ENCODE results near the gene AVL9. TPM values are rescaled to one million over a fixed set of nuclear protein-coding genes. Genes with fewer than 3 reads are reported as not detected.
A peak's percentile ranks its signal among the peaks of the same experiment; 100 is the strongest.

The AVL9 gene
- total RNA-seq, 2 experiments from 2014 or later: 35.9 to 42.2 TPM

DNA sequence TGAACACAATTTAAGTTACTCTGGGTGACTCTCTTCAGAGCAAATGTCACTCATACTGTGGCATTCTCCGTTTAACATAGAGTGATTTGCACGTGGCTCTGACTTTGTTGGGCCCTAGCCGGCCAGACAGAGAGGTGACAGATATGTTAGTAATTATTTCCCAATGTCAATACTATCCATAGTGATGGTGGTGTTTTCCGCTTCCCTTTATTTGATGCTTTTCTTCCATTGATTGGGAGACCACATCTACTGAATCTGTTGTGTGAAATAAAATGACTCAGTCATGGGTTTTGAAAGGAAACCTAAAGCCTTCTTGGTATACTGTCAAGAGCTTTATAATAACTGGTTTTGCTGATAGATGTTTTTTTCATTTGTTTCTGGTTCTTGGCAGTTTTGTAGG is 7.4 kb downstream of the AVL9 start:
- Mint-ChIP-seq H3K27me3 (no peaks in the 10 kb centered on the region), H3K4me3 (peak overlapping the region; percentile 31), H3K9me3 (peaks cover 3% of the 10 kb centered on the region), H3K36me3 (peaks cover 25% of the 10 kb centered on the region), H3K27ac (peak overlapping the region; percentile 33), H3K4me1 (peaks cover 35% of the 10 kb centered on the region)
- POLR2A ChIA-PET: no interaction called here
- DNase-seq: no peak
- peak; percentile 31 for ATAC-seq (ENCODE audit: low read depth)

DNA sequence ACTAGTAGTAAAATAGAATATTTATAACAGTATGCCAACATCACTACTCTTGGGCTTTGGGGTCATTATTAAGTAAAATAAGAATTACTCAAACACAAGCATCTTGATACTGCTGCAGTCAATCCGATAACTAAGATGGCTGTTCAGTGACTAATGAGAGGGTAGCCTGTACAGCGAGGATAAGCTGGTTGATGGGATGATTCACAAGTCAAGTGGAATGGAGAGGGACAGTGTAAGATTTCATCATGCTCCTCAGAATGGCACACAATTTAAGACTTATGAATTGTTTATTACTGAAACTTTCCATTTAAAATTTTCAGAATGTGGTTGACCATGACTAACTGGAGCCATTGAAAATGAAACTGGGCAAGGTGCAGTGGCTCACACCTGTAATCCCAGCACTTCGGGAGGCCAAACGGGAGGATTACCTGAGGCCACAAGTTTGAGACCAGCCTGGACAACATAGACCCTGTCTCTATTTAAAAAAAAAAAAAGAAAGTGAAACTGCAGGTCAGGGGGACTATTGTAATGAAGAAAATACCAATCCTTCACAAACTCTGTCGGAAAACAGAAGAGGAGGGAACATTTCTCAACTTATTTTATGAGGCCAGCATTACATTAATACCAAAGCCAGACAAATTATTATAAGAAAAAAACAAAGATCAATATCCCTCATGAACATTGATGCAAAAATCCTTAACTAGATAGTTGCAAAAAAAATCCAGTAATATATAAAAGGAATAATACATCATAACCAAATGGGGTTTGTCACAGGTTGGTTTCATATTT is 11.2 kb downstream of the AVL9 start:
- Mint-ChIP-seq H3K4me3 (peak overlapping the region; percentile 70), H3K36me3 (peaks cover 25% of the 10 kb centered on the region), H3K9me3 (no peaks in the 10 kb centered on the region), H3K4me1 (peaks cover 18% of the 10 kb centered on the region), H3K27me3 (no peaks in the 10 kb centered on the region), H3K27ac (peak overlapping the region; percentile 68)
- ATAC-seq (ENCODE audit: low read depth) (peak; percentile 81), DNase-seq (no peak)
- POLR2A ChIA-PET: interaction anchor here (0.7 to 1.6 kb wide), 2 partner anchors 11 to 38 kb away, joined by 3 to 8 read pairs; partner anchors contain the start of gene AVL9

DNA sequence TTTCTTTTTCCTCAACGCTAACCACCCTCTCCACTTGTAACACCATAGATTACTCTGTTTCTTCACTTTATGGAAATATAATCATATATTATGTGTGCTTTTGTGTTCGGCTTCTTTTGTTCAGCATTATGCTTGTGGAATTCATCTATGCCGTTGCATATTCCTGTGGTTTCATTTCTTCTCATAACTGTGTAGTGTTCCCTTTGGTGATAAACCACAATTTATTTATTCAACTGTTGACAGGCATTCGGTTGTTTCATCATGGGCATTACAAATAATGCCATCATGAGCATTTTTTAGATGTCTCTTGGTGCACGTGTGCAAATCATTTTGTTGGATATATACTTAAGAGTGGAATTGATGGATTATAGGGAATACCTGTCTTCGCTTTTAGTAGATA is 12.1 kb downstream of the AVL9 start:
- peaks cover 16% of the 10 kb centered on the region for H3K4me1 Mint-ChIP-seq
- no peak overlapping the region for H3K4me3 Mint-ChIP-seq
- H3K27me3 Mint-ChIP-seq: no peaks in the 10 kb centered on the region
- ATAC-seq (ENCODE audit: low read depth) (no peak), DNase-seq (no peak)
- POLR2A ChIA-PET: no interaction called here
- H3K9me3 Mint-ChIP-seq: no peaks in the 10 kb centered on the region
- no peak overlapping the region for H3K27ac Mint-ChIP-seq
- H3K36me3 Mint-ChIP-seq: peaks cover 26% of the 10 kb centered on the region

DNA sequence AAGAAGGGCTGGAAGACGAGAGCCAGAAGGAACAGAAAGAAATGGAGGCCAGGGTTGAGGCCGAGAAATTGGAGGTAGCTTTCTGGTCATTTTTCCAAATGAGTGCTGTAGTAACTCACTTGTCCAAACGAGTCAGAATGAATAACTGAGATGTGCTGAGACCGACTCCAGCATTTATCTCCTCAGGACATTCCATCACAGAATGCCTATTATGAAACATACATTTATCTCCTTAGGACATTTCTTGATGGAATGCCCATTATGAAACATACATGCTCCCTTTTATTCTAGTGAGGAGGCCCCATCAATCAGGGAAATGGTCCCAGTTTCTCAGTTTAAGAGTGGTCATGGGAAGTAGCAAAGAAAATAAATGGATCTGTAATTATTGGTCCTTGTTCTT is 16.5 kb downstream of the AVL9 start:
- Mint-ChIP-seq H3K4me3 (no peak overlapping the region), H3K4me1 (peaks cover 21% of the 10 kb centered on the region), H3K9me3 (no peaks in the 10 kb centered on the region), H3K36me3 (peaks cover 39% of the 10 kb centered on the region), H3K27ac (no peak overlapping the region), H3K27me3 (no peaks in the 10 kb centered on the region)
- POLR2A ChIA-PET: no interaction called here
- DNase-seq: no peak
- ATAC-seq (ENCODE audit: low read depth): no peak

DNA sequence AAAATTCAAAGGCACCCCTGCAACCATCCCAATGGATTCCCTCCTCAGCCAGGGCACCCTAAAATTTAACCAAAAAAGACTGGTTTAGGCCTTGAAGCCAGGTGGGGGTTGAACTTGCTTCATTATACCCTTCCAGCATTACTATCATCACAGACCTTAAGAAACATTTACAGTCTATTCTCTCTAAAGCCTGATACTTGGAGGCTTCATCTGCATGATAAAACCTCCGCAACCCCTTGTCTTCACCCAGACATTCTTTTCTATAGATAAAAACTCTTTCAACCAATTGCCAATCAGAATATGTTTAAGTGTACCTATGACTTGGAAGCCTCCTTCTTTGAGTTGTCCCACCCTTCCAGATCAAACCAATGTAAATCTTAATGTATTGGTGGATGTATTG is 17.9 kb downstream of the AVL9 start:
- ATAC-seq (ENCODE audit: low read depth) (no peak), DNase-seq (no peak)
- no peak overlapping the region for H3K27ac Mint-ChIP-seq
- POLR2A ChIA-PET: no interaction called here
- peaks cover 48% of the 10 kb centered on the region for H3K36me3 Mint-ChIP-seq
- peaks cover 24% of the 10 kb centered on the region for H3K4me1 Mint-ChIP-seq
- H3K4me3 Mint-ChIP-seq: no peak overlapping the region
- peaks cover 5% of the 10 kb centered on the region for H3K9me3 Mint-ChIP-seq
- H3K27me3 Mint-ChIP-seq: no peaks in the 10 kb centered on the region

DNA sequence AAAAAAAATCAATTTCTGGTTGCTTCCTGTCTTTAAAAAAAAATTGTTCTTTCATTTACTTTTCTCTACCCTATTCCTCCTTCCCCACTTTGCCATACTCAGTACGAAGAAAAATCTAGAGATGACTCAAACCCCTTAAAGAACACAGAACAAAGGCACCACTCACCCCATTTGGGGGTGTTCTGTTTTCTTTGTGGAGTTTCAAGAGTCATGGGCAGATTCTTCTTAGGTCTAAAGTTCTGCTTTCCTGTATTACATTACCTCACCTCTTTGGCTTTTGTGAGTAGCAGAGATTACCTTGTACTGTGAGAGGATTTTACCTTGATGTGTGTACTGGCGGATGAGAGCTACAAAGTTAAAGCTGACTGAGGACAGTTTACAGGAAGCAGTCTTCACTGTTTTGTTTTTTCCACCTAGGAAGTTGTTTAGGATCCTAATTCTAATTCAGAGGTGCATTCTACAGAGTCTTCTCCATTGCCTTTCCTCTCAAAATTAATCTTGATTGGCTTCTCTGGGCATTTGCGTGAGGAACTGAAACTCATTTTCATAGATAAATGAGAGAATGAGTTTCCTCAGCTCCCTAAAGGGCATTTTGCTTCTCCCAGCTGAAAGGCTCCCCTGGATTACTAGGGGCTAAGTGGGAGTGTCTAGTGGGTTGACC is 20.7 kb downstream of the AVL9 start:
- Mint-ChIP-seq H3K27me3 (no peaks in the 10 kb centered on the region), H3K9me3 (peaks cover 16% of the 10 kb centered on the region), H3K27ac (peak overlapping the region; percentile 69), H3K36me3 (peaks cover 57% of the 10 kb centered on the region), H3K4me3 (peak overlapping the region; percentile 29), H3K4me1 (peaks cover 22% of the 10 kb centered on the region)
- POLR2A ChIA-PET: interaction anchor here (1.9 kb wide), 1 partner anchor 20 kb away, joined by 9 read pairs; the partner anchor contains the start of gene AVL9
- ATAC-seq (ENCODE audit: low read depth) (peak; percentile 70), DNase-seq (no peak)

DNA sequence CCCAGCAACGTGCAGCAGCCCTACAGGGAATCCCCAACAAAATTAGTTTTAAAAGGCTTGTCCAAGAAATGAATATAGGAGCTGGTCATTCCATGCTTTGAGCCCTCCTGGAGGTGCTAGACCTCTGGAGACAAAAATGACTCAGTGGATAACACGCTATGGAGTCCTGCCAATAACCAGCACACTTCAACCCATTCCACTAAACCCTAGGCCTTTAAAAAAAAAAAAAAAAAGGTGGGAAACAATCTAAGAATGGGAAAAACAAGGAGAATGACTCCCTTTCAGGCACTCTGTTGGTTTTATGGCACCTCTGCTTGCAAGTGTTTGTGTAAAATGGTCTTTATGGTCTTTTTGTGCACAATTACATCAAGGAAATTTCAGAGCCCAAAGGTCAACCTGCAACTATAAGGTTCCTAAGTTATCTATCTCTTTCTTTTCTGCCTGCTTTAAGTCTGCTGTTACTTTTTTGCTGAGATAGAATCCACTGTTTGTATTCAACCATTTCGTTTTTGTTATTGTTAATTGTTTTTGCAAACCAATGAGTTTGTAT is 21.3 kb downstream of the AVL9 start:
- H3K9me3 Mint-ChIP-seq: peaks cover 18% of the 10 kb centered on the region
- H3K27ac Mint-ChIP-seq: no peak overlapping the region
- POLR2A ChIA-PET: interaction anchor here (1.9 kb wide), 1 partner anchor 21 kb away, joined by 9 read pairs; the partner anchor contains the start of gene AVL9
- H3K4me3 Mint-ChIP-seq: no peak overlapping the region
- ATAC-seq (ENCODE audit: low read depth) (no peak), DNase-seq (no peak)
- no peaks in the 10 kb centered on the region for H3K27me3 Mint-ChIP-seq
- H3K4me1 Mint-ChIP-seq: peaks cover 20% of the 10 kb centered on the region
- H3K36me3 Mint-ChIP-seq: peaks cover 56% of the 10 kb centered on the region

DNA sequence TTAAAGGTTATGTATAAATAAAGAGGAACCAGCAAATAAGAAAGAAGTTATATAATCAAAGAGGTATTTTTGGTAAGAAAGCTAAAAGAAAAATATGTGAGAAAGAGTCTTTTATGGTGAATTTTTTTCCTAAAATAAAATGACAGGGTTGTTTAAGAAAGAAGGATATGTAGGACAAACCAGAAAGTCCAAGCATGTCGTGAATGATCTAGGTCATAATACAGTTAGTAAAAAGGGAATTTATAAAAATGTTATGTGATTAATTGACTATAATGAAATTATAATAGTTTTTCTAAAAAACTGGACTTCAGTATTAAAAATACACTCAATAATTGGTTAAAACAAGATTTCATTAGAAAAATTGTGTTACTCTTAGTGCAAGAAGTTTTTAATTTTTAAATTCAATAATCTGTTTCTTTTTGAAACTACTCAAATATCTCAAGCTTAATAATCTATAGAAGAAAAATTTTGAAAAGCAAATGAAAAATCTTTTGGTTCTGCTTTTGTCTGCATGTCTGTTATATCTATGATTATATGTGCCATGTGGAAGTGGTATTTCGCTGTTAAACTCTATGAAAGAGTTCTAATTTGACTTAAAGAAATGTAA is 23.3 kb downstream of the AVL9 start:
- H3K4me1 Mint-ChIP-seq: peaks cover 16% of the 10 kb centered on the region
- H3K27me3 Mint-ChIP-seq: no peaks in the 10 kb centered on the region
- H3K36me3 Mint-ChIP-seq: peaks cover 64% of the 10 kb centered on the region
- POLR2A ChIA-PET: no interaction called here
- no peak overlapping the region for H3K27ac Mint-ChIP-seq
- DNase-seq (no peak), ATAC-seq (ENCODE audit: low read depth) (no peak)
- H3K9me3 Mint-ChIP-seq: peaks cover 23% of the 10 kb centered on the region
- H3K4me3 Mint-ChIP-seq: no peak overlapping the region

DNA sequence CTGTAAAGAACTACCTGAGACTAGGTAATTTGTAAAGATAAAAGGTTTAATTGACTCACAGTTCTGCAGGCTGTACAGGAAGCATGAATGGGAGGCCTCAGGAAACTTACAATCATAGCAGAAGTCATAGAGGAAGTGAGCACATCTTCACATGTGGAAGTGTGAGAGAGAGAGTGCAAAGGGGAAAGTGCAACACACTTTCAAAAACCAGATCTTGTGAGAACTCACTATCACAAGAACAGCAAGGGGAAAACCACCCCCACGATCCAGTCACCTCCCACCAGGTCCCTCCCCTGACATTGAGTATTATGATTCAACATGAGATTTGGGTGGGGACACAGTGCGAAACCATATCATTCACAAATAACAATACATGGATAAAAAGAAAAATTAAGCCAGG is 24.5 kb downstream of the AVL9 start:
- Mint-ChIP-seq H3K4me1 (peaks cover 11% of the 10 kb centered on the region), H3K36me3 (peaks cover 60% of the 10 kb centered on the region), H3K9me3 (peaks cover 23% of the 10 kb centered on the region), H3K4me3 (no peak overlapping the region), H3K27ac (no peak overlapping the region), H3K27me3 (no peaks in the 10 kb centered on the region)
- no peak for ATAC-seq (ENCODE audit: low read depth)
- no peak for DNase-seq
- POLR2A ChIA-PET: no interaction called here

DNA sequence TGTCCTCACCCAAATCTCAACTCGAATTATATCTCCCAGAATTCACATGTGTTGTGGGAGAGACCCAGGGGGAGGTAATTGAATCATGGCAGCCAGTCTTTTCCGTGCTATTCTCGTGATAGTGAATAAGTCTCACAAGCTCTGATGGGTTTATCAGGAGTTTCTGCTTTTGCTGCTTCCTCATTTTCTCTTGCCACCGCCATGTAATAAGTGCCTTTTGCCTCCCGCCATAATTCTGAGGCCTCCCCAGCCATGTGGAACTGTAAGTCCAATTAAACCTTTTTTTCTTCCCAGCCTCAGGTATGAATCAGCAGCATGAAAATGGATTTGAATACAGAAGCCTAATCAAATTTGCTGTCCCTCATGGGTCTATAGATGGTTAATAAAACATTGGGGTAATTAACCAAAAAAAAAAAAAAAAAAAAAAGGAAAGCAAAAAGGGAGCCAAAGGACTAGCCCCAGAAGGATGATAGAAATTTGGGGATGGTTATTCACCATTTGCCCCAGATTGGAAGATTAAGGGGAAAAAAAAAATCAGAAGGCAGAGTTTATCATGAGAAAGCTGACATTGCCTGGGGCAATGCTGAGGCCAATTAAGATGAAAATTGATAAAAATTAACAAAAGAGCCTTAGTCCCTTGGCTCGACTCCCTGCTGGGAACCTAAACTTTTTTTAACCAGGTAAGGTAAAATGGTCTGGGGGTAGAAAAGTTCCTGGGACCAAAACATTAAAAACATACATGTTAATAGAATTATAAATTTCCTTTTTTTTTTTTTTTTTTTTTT is 27.6 kb downstream of the AVL9 start:
- peaks cover 44% of the 10 kb centered on the region for H3K36me3 Mint-ChIP-seq
- peaks cover 2% of the 10 kb centered on the region for H3K4me1 Mint-ChIP-seq
- no peaks in the 10 kb centered on the region for H3K27me3 Mint-ChIP-seq
- POLR2A ChIA-PET: no interaction called here
- H3K4me3 Mint-ChIP-seq: no peak overlapping the region
- no peak for DNase-seq
- no peak for ATAC-seq (ENCODE audit: low read depth)
- H3K27ac Mint-ChIP-seq: no peak overlapping the region
- H3K9me3 Mint-ChIP-seq: peaks cover 18% of the 10 kb centered on the region

DNA sequence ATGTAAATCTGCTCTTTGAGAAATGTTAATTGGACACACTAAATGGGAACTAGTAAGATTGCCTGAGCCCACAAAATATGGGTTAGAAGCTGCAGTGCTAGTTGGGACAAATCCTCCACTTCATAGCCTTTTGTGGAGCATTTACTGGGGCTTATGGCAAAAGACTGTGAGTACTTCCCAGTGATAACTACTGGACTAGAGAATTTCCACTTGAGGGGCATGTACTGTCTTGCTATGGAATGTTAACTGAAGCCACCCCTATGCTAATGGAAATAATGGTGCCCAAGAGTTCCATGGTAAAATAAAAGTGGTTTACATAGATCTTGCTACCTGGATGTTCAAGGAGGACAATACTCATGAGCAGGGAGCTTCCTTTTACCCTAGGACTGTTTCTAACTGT is 29.3 kb downstream of the AVL9 start:
- POLR2A ChIA-PET: no interaction called here
- H3K27ac Mint-ChIP-seq: no peak overlapping the region
- H3K27me3 Mint-ChIP-seq: no peaks in the 10 kb centered on the region
- no peak overlapping the region for H3K4me3 Mint-ChIP-seq
- H3K4me1 Mint-ChIP-seq: peaks cover 3% of the 10 kb centered on the region
- H3K36me3 Mint-ChIP-seq: peaks cover 36% of the 10 kb centered on the region
- DNase-seq (no peak), ATAC-seq (ENCODE audit: low read depth) (no peak)
- peaks cover 17% of the 10 kb centered on the region for H3K9me3 Mint-ChIP-seq

DNA sequence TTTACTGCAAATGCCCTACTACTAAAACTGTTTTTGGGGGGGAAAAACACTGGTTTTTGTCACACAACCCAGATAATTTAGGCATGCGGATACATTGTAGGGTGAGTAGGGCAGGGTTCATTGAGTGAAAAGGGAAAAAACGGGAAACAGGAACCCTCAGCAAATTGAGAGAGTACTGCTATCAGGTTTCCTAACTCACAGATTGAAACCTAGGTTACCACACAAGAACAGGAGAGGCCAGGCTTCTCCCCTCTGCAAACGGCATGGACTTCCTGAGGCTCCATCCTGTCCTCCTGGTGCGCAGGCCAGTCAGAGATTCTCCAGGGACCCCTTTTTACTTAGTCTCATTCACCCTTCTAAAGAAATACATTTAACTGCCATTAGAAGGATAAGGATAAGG is 30.6 kb downstream of the AVL9 start:
- Mint-ChIP-seq H3K27ac (no peak overlapping the region), H3K36me3 (peaks cover 25% of the 10 kb centered on the region), H3K4me1 (peaks cover 3% of the 10 kb centered on the region), H3K4me3 (no peak overlapping the region), H3K9me3 (peaks cover 9% of the 10 kb centered on the region), H3K27me3 (no peaks in the 10 kb centered on the region)
- DNase-seq: no peak
- POLR2A ChIA-PET: no interaction called here
- no peak for ATAC-seq (ENCODE audit: low read depth)

DNA sequence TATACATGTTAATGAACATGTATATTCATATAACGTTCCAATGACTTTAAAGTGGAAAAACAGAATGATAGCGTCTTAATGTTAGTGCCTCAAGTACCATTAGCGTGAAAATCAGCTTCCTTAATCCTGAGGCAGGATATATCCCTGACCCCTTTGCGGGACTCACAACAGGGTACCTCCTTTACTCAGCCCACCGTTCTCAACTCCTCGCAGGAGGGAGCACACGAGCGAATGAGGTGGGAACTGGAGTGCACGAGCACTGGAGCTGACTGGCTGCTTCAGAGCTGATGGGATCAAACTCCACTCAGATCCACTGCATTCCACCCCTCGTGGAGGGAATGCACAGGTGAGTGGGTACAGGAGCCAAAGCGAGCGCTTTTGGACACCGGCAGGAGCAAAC is 36.1 kb downstream of the AVL9 start:
- Mint-ChIP-seq H3K36me3 (peaks cover 19% of the 10 kb centered on the region), H3K4me3 (no peak overlapping the region), H3K4me1 (peaks cover 10% of the 10 kb centered on the region), H3K9me3 (no peaks in the 10 kb centered on the region), H3K27me3 (no peaks in the 10 kb centered on the region), H3K27ac (no peak overlapping the region)
- POLR2A ChIA-PET: interaction anchor here (1.3 kb wide), 1 partner anchor 36 kb away, joined by 4 read pairs; the partner anchor contains the start of gene AVL9
- DNase-seq (no peak), ATAC-seq (ENCODE audit: low read depth) (no peak)
